Activated T-helper 2 cell treated with anti-CD3 and anti-CD28 coated beads, Interferon-gamma antibody, Interleukin-2, Interleukin-4, amounts not matched to agents 10 μg/mL and 5 μg/mL and 100 μg/mL, durations not matched to agents 14 hours and 24 hours and 36 hours (primary cell): ENCODE measurements around the gene PTGDR. TPM values are rescaled to one million over a fixed set of nuclear protein-coding genes. Genes with fewer than 3 reads are reported as not detected.

ENCODE experiments used
- DNase-seq: peaks from one replicate; pipeline ENCODE4 v3.0.0; 2021; ENCODE audit warnings: low spot score
- H3K27ac Mint-ChIP-seq: one replicate; pipeline ENCODE4 v1.8.0; 2021; ENCODE audit warnings: mixed read lengths
- H3K27me3 Mint-ChIP-seq: one replicate; pipeline ENCODE4 v1.8.0; 2021; ENCODE audit warnings: low read depth, mixed read lengths
- H3K36me3 Mint-ChIP-seq: one replicate; pipeline ENCODE4 v1.8.0; 2021; ENCODE audit warnings: low read depth, mixed read lengths
- H3K4me1 Mint-ChIP-seq: one replicate; pipeline ENCODE4 v1.8.0; 2021; ENCODE audit warnings: low read depth, mixed read lengths
- H3K4me3 Mint-ChIP-seq: one replicate; pipeline ENCODE4 v1.8.0; 2021; ENCODE audit warnings: low read depth, mild to moderate bottlenecking, moderate library complexity, mixed read lengths
- H3K9me3 Mint-ChIP-seq: one replicate; pipeline ENCODE4 v1.8.0; 2021; ENCODE audit warnings: mixed read lengths
- intact Hi-C: fragments of 100-400 bp; cut with micrococcal nuclease; formaldehyde crosslinking; loops from one replicate; pipeline ENCODE4 v1.15.1; 2023
- total RNA-seq: library from RNA; stranded (reverse); gene quantifications from 2 replicates; pipeline ENCODE4 v1.2.3, GENCODE V29; 2022

PTGDR gene
- total RNA-seq, 1 donor from 2014 or later: 0.07 TPM

GRCh38 chr14:52299692-52300278 is 32.3 kb downstream of the PTGDR start:
- H3K4me3 Mint-ChIP-seq: no peak overlapping the region
- H3K27ac Mint-ChIP-seq: no peak overlapping the region
- H3K36me3 Mint-ChIP-seq: peaks cover 19% of the 10 kb centered on the region
- intact Hi-C loops: loop anchor here (1.0 kb wide), 1 partner anchor 174 kb away; no protein-coding TSS in a partner anchor
- DNase-seq: no peak
- H3K27me3 Mint-ChIP-seq: peaks cover 1% of the 10 kb centered on the region
- H3K4me1 Mint-ChIP-seq: peaks cover 35% of the 10 kb centered on the region
- no peaks in the 10 kb centered on the region for H3K9me3 Mint-ChIP-seq

DNA sequence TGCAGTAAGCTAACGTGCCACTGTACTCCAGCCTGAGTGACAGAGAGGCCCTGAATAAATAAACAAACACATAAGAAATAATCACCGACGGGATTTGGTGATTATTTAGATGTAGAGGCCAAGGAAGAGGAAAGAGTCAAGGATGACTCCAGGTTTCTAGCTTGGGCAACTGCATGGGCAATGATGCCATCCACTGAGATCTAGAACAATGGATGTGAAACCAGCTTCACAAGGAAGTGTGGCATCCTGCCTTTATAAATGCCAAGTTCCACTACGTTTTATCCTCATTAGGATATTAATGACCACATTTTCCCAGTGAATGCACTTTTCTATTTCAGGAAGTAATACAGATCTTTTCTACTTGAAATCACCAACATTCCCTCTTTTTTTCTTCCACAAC is 35.7 kb downstream of the PTGDR start:
- no peak for DNase-seq
- intact Hi-C loops: no loop called here
- H3K9me3 Mint-ChIP-seq: no peaks in the 10 kb centered on the region

GRCh38 chr14:52304248-52304904 is 36.9 kb downstream of the PTGDR start:
- H3K4me3 Mint-ChIP-seq: no peak overlapping the region
- intact Hi-C loops: no loop called here
- H3K4me1 Mint-ChIP-seq: peaks cover 45% of the 10 kb centered on the region

More for the DNA sequence above, 35.7 kb downstream of the PTGDR start:
- H3K27me3 Mint-ChIP-seq: peaks cover 1% of the 10 kb centered on the region
- H3K27ac Mint-ChIP-seq: no peak overlapping the region
- peaks cover 26% of the 10 kb centered on the region for H3K36me3 Mint-ChIP-seq
- peaks cover 46% of the 10 kb centered on the region for H3K4me1 Mint-ChIP-seq
- no peak overlapping the region for H3K4me3 Mint-ChIP-seq

DNA sequence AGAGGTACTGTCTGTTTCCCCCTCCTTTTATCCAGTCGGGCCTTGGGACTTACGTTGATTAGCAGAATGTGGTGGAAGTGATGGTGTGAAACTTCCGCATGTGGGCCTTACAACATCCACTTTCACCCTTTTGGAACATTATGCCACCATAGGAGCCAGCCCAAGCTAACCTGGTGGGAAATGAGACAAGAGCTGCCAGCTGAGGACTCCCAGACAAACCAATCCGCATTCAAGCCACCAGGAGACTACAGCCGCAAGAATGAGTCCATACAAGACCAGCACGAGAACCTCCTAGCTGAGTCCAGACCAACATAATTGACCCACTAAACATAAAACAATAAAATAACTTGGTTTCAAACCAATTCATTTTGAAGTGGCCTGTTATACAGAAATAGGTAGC is 37.5 kb downstream of the PTGDR start:
- H3K9me3 Mint-ChIP-seq: no peaks in the 10 kb centered on the region
- intact Hi-C loops: no loop called here
- H3K27me3 Mint-ChIP-seq: peaks cover 1% of the 10 kb centered on the region
- DNase-seq: no peak
- no peak overlapping the region for H3K4me3 Mint-ChIP-seq
- H3K27ac Mint-ChIP-seq: no peak overlapping the region
- H3K4me1 Mint-ChIP-seq: peaks cover 50% of the 10 kb centered on the region
- peaks cover 30% of the 10 kb centered on the region for H3K36me3 Mint-ChIP-seq

More at GRCh38 chr14:52304248-52304904, 36.9 kb downstream of the PTGDR start:
- no peak for DNase-seq
- H3K27ac Mint-ChIP-seq: no peak overlapping the region
- peaks cover 1% of the 10 kb centered on the region for H3K27me3 Mint-ChIP-seq
- H3K36me3 Mint-ChIP-seq: peaks cover 30% of the 10 kb centered on the region
- no peaks in the 10 kb centered on the region for H3K9me3 Mint-ChIP-seq

DNA sequence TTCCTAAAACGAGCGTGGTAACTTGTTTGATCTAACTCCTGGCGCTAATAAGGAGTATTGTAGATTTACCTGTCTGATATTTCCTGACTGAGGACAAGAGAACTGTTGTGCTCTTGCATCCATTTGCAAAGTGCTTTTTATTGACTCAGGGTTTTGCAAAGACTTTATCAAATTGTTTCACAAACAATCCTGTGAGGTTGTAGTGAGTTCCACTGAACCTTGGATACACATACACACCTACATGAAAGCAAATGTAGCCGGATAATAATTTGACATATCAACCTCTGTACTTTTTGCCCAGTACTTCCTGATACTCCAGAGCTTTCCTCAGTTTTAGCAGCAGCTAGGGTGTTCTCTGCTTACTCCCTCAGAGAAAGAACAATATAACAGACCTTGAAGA is 39.9 kb downstream of the PTGDR start:
- intact Hi-C loops: no loop called here
- Mint-ChIP-seq H3K4me1 (peaks cover 51% of the 10 kb centered on the region), H3K27me3 (no peaks in the 10 kb centered on the region), H3K27ac (peak overlapping the region; percentile 46), H3K9me3 (no peaks in the 10 kb centered on the region), H3K36me3 (peaks cover 31% of the 10 kb centered on the region), H3K4me3 (no peak overlapping the region)
- no peak for DNase-seq

GRCh38 chr14:52307905-52308304 is 40.4 kb downstream of the PTGDR start:
- peaks cover 32% of the 10 kb centered on the region for H3K36me3 Mint-ChIP-seq
- H3K9me3 Mint-ChIP-seq: no peaks in the 10 kb centered on the region
- H3K4me3 Mint-ChIP-seq: no peak overlapping the region
- H3K4me1 Mint-ChIP-seq: peaks cover 56% of the 10 kb centered on the region
- H3K27me3 Mint-ChIP-seq: no peaks in the 10 kb centered on the region
- intact Hi-C loops: no loop called here
- peak overlapping the region; percentile 46 for H3K27ac Mint-ChIP-seq
- DNase-seq: no peak

DNA sequence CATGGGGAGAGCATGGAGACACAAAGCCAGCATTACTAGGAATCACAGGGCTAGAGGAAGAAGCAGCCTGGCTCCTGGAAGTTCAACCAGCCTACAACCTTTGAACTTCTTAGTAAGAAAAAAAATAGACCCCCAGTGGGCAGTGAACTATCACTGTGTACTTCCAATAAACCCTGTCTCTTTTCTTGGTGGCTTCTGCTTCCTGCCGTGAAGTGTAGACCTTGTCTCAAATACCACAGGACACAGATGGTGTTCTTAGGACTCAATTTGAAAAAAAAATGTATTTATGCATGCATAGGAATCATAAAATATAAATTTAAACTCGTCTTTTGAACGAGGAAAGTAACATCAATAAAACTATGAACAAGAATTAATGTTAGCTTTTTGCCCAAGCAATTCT is 43.0 kb downstream of the PTGDR start:
- peaks cover 33% of the 10 kb centered on the region for H3K36me3 Mint-ChIP-seq
- H3K4me3 Mint-ChIP-seq: no peak overlapping the region
- no peak overlapping the region for H3K27ac Mint-ChIP-seq
- no peaks in the 10 kb centered on the region for H3K9me3 Mint-ChIP-seq
- H3K4me1 Mint-ChIP-seq: peaks cover 54% of the 10 kb centered on the region
- intact Hi-C loops: loop anchor here (2.0 to 10.0 kb wide), 2 partner anchors 14 to 384 kb away; partner anchors contain the start of gene ERO1A
- no peak for DNase-seq
- H3K27me3 Mint-ChIP-seq: no peaks in the 10 kb centered on the region

GRCh38 chr14:52312931-52313355 is 45.4 kb downstream of the PTGDR start:
- Mint-ChIP-seq H3K9me3 (no peaks in the 10 kb centered on the region), H3K4me3 (peak overlapping the region; percentile 100), H3K27ac (peak overlapping the region; percentile 98)

GRCh38 chr14:52313462-52313861 is 46.0 kb downstream of the PTGDR start:
- Mint-ChIP-seq H3K27me3 (no peaks in the 10 kb centered on the region), H3K9me3 (no peaks in the 10 kb centered on the region), H3K4me1 (peaks cover 55% of the 10 kb centered on the region), H3K36me3 (peaks cover 51% of the 10 kb centered on the region), H3K27ac (peak overlapping the region; percentile 98), H3K4me3 (peak overlapping the region; percentile 100)
- no peak for DNase-seq
- intact Hi-C loops: loop anchor here (10.0 kb wide), 1 partner anchor 381 kb away; the partner anchor contains the start of gene ERO1A

More at GRCh38 chr14:52312931-52313355, 45.4 kb downstream of the PTGDR start:
- H3K4me1 Mint-ChIP-seq: peaks cover 56% of the 10 kb centered on the region
- DNase-seq: no peak
- intact Hi-C loops: loop anchor here (10.0 kb wide), 1 partner anchor 382 kb away; the partner anchor contains the start of gene ERO1A
- H3K36me3 Mint-ChIP-seq: peaks cover 51% of the 10 kb centered on the region
- no peaks in the 10 kb centered on the region for H3K27me3 Mint-ChIP-seq

- H3K4me3 Mint-ChIP-seq: peak within 1 kb of the TSS; percentile 100
- intact Hi-C loops: loop anchor here (1.0 to 10.0 kb wide), 3 partner anchors 11 to 381 kb away; partner anchors contain the start of gene ERO1A
- DNase-seq: peak; percentile 87
- peaks cover 55% of the 10 kb centered on the region for H3K36me3 Mint-ChIP-seq
- no peaks in the 10 kb centered on the region for H3K27me3 Mint-ChIP-seq
- H3K27ac Mint-ChIP-seq: peak within 1 kb of the TSS; percentile 98
- H3K9me3 Mint-ChIP-seq: no peaks in the 10 kb centered on the region
- H3K4me1 Mint-ChIP-seq: peaks cover 59% of the 10 kb centered on the region
Measured at GRCh38 chr14:52313903-52314594, 46.6 kb downstream of the PTGDR start, which contains the start of gene PTGER2. Gene PTGER2 (plus strand): TSS chr14:52314312. CDS start chr14:52314549, 237 bp downstream.

GRCh38 chr14:52314595-52315354 is 47.3 kb downstream of the PTGDR start:
- peak overlapping the region; percentile 100 for H3K4me3 Mint-ChIP-seq
- H3K36me3 Mint-ChIP-seq: peaks cover 61% of the 10 kb centered on the region
- H3K4me1 Mint-ChIP-seq: peaks cover 62% of the 10 kb centered on the region
- H3K27me3 Mint-ChIP-seq: no peaks in the 10 kb centered on the region
- intact Hi-C loops: loop anchor here (1.0 to 10.0 kb wide), 5 partner anchors 11 to 380 kb away; partner anchors contain the start of genes ERO1A, GPR137C and TXNDC16
- peak; percentile 44 for DNase-seq
- H3K9me3 Mint-ChIP-seq: no peaks in the 10 kb centered on the region
- peak overlapping the region; percentile 98 for H3K27ac Mint-ChIP-seq

DNA sequence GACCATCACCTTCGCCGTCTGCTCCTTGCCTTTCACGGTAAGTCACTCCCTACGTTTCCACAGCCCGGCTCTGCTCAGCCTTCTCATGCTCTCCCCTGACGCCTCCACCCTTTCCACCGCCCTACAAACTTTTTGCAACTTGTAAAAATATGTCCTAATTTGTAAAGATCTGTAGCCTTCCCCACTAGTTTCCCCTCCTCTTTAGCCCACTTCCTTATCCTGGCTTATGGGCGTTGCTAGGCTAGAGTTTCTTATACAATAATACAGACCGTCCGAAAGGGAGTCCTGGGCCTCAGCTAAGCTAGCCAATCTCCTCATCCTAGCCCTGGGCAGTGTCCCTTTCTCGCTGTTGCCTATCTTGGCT is 47.8 kb downstream of the PTGDR start:
- intact Hi-C loops: loop anchor here (1.0 to 10.0 kb wide), 3 partner anchors 88 to 379 kb away; partner anchors contain the start of genes ERO1A, GPR137C and TXNDC16
- Mint-ChIP-seq H3K4me1 (peaks cover 64% of the 10 kb centered on the region), H3K36me3 (peaks cover 67% of the 10 kb centered on the region), H3K4me3 (peak overlapping the region; percentile 100), H3K27ac (peak overlapping the region; percentile 98), H3K27me3 (no peaks in the 10 kb centered on the region), H3K9me3 (no peaks in the 10 kb centered on the region)
- no peak for DNase-seq
